ENCODE results near the gene IL11. TPM values are rescaled to one million over a fixed set of nuclear protein-coding genes. Genes with fewer than 3 reads are reported as not detected.

The IL11 gene
- total and polyA plus RNA-seq, 3 donors from 2014 or later: 1.2 to 2.1 (median 2.0) TPM

- H3K27ac ChIP-seq: no peak overlapping the region
- intact Hi-C loops (cut with DNase I; ENCODE audit: low total_unique reads): no loop called here
- 80% methylated on average over 7 to 8 of the region's 8 CpGs for WGBS, 2 donors
- H3K36me3 ChIP-seq (ENCODE audit: low read depth, missing control alignments): no peaks in the 10 kb centered on the region
- H3K27me3 ChIP-seq: no peaks in the 10 kb centered on the region
- DNase-seq: no peak
- H3K4me1 ChIP-seq: no peaks in the 10 kb centered on the region
- H3K9me3 ChIP-seq: no peaks in the 10 kb centered on the region
- no peak overlapping the region for H3K4me3 ChIP-seq
- TF ChIP-seq POLR2A (IDR thresholded peaks at IDR 0.05) (no peak), CTCF (IDR thresholded peaks at IDR 0.05) (no peak)
These were observed 53.6 kb downstream of the IL11 start for GRCh38 chr19:55316646-55317045.

GRCh38 chr19:55315956-55316525 lies 54.2 kb downstream of the IL11 start:
- H3K27me3 ChIP-seq: no peaks in the 10 kb centered on the region
- H3K27ac ChIP-seq: no peak overlapping the region
- H3K36me3 ChIP-seq (ENCODE audit: low read depth, missing control alignments): no peaks in the 10 kb centered on the region
- H3K4me1 ChIP-seq: no peaks in the 10 kb centered on the region
- no peak for DNase-seq
- intact Hi-C loops (cut with DNase I; ENCODE audit: low total_unique reads): no loop called here
- no peaks in the 10 kb centered on the region for H3K9me3 ChIP-seq
- WGBS, 2 donors: 88 to 92% methylated on average over 13 of the region's 13 CpGs
- no peak overlapping the region for H3K4me3 ChIP-seq
- TF ChIP-seq CTCF (IDR thresholded peaks at IDR 0.05) (no peak), POLR2A (IDR thresholded peaks at IDR 0.05) (no peak)

GRCh38 chr19:55314396-55314795 lies 55.9 kb downstream of the IL11 start:
- intact Hi-C loops (cut with DNase I; ENCODE audit: low total_unique reads): no loop called here
- WGBS, 2 donors: 83 to 96% methylated on average over 8 of the region's 8 CpGs
- TF ChIP-seq CTCF (IDR thresholded peaks at IDR 0.05) (no peak), POLR2A (IDR thresholded peaks at IDR 0.05) (no peak)
- H3K9me3 ChIP-seq: no peaks in the 10 kb centered on the region
- no peaks in the 10 kb centered on the region for H3K36me3 ChIP-seq (ENCODE audit: low read depth, missing control alignments)
- no peaks in the 10 kb centered on the region for H3K27me3 ChIP-seq
- no peak for DNase-seq
- no peak overlapping the region for H3K27ac ChIP-seq
- H3K4me3 ChIP-seq: no peak overlapping the region
- no peaks in the 10 kb centered on the region for H3K4me1 ChIP-seq

Other genes with a start within 250 kb of the IL11 start
- 10 to 100 TPM; 13.0 to 14.5 TPM for gene TNNT1, start 221.3 kb downstream of the IL11 start, total RNA-seq
- 84.0 TPM for gene TNNT1, start 221.3 kb downstream of the IL11 start, polyA plus RNA-seq (ENCODE audit: insufficient read depth, low read depth, low replicate concordance)
- 10 to 100 TPM; 14.2 to 30.3 TPM for gene TNNI3, start 212.7 kb downstream of the IL11 start, total RNA-seq
- 20.8 TPM for gene TNNI3, start 212.7 kb downstream of the IL11 start, polyA plus RNA-seq (ENCODE audit: insufficient read depth, low read depth, low replicate concordance)
- 100 to 1,000 TPM in 1 of 2 donors, 10 to 100 TPM in 1; 69.9 to 102 TPM for gene DNAAF3, start 203.8 kb downstream of the IL11 start, total RNA-seq
- gene DNAAF3, start 203.8 kb downstream of the IL11 start, polyA plus RNA-seq (ENCODE audit: insufficient read depth, low read depth, low replicate concordance): 173 TPM
- gene SYT5, start 190.2 kb downstream of the IL11 start, total RNA-seq: 1 to 10 TPM; 1.6 to 5.0 TPM
- 11.7 TPM for gene SYT5, start 190.2 kb downstream of the IL11 start, polyA plus RNA-seq (ENCODE audit: insufficient read depth, low read depth, low replicate concordance)
- gene PTPRH, start 161.0 kb downstream of the IL11 start, total RNA-seq: 10 to 100 TPM in 1 of 2 donors, 1 to 10 TPM in 1; 6.0 to 11.3 TPM
- 1.6 TPM for gene PTPRH, start 161.0 kb downstream of the IL11 start, polyA plus RNA-seq (ENCODE audit: insufficient read depth, low read depth, low replicate concordance)
- 10 to 100 TPM; 13.4 to 13.9 TPM for gene TMEM86B, start 141.7 kb downstream of the IL11 start, total RNA-seq
- 12.8 TPM for gene TMEM86B, start 141.7 kb downstream of the IL11 start, polyA plus RNA-seq (ENCODE audit: insufficient read depth, low read depth, low replicate concordance)
- gene PPP6R1, start 111.4 kb downstream of the IL11 start, total RNA-seq: 100 to 1,000 TPM; 178 to 179 TPM
- gene PPP6R1, start 111.4 kb downstream of the IL11 start, polyA plus RNA-seq (ENCODE audit: insufficient read depth, low read depth, low replicate concordance): 217 TPM
- gene HSPBP1, start 90.4 kb downstream of the IL11 start, total RNA-seq: 10 to 100 TPM; 43.5 to 48.2 TPM
- 42.7 TPM for gene HSPBP1, start 90.4 kb downstream of the IL11 start, polyA plus RNA-seq (ENCODE audit: insufficient read depth, low read depth, low replicate concordance)
- 10 to 100 TPM; 14.9 to 20.7 TPM for gene BRSK1, start 86.5 kb downstream of the IL11 start, total RNA-seq
- gene BRSK1, start 86.5 kb downstream of the IL11 start, polyA plus RNA-seq (ENCODE audit: insufficient read depth, low read depth, low replicate concordance): 12.8 TPM
- gene TMEM150B, start 45.1 kb downstream of the IL11 start, total RNA-seq: 1 to 10 TPM in 1 of 2 donors, not detected in 1; 2.2 TPM
- 0.98 TPM for gene TMEM150B, start 45.1 kb downstream of the IL11 start, polyA plus RNA-seq (ENCODE audit: insufficient read depth, low read depth, low replicate concordance)
- gene KMT5C, start 30.6 kb downstream of the IL11 start, total RNA-seq: 10 to 100 TPM; 48.8 to 62.9 TPM
- 14.6 TPM for gene KMT5C, start 30.6 kb downstream of the IL11 start, polyA plus RNA-seq (ENCODE audit: insufficient read depth, low read depth, low replicate concordance)
- 10 to 100 TPM; 27.9 to 47.5 TPM for gene COX6B2, start 15.7 kb downstream of the IL11 start, total RNA-seq
- 171 TPM for gene COX6B2, start 15.7 kb downstream of the IL11 start, polyA plus RNA-seq (ENCODE audit: insufficient read depth, low read depth, low replicate concordance)
- gene GARIN5B, start 7.2 kb downstream of the IL11 start, total RNA-seq: 10 to 100 TPM; 11.3 to 28.2 TPM
- gene GARIN5B, start 7.2 kb downstream of the IL11 start, polyA plus RNA-seq (ENCODE audit: insufficient read depth, low read depth, low replicate concordance): 49.6 TPM
- 10 to 100 TPM; 12.9 to 19.2 TPM for gene TMEM190, start 6.4 kb upstream of the IL11 start, total RNA-seq
- 35.4 TPM for gene TMEM190, start 6.4 kb upstream of the IL11 start, polyA plus RNA-seq (ENCODE audit: insufficient read depth, low read depth, low replicate concordance)
- 1 to 10 TPM; 1.7 to 6.4 TPM for gene TMEM238, start 13.8 kb upstream of the IL11 start, total RNA-seq
- gene TMEM238, start 13.8 kb upstream of the IL11 start, polyA plus RNA-seq (ENCODE audit: insufficient read depth, low read depth, low replicate concordance): 0.91 TPM
- gene RPL28, start 15.5 kb upstream of the IL11 start, total RNA-seq: 100 to 1,000 TPM; 284 to 624 TPM
- gene RPL28, start 15.5 kb upstream of the IL11 start, polyA plus RNA-seq (ENCODE audit: insufficient read depth, low read depth, low replicate concordance): 1,024 TPM
- 100 to 1,000 TPM; 150 to 188 TPM for gene UBE2S, start 37.3 kb upstream of the IL11 start, total RNA-seq
- gene UBE2S, start 37.3 kb upstream of the IL11 start, polyA plus RNA-seq (ENCODE audit: insufficient read depth, low read depth, low replicate concordance): 272 TPM
- gene SHISA7, start 72.8 kb upstream of the IL11 start, total RNA-seq: 1 to 10 TPM in 1 of 2 donors, under 1 TPM in 1; 0.43 to 1.0 TPM
- 0.45 TPM for gene SHISA7, start 72.8 kb upstream of the IL11 start, polyA plus RNA-seq (ENCODE audit: insufficient read depth, low read depth, low replicate concordance)
- gene ISOC2, start 91.2 kb upstream of the IL11 start, total RNA-seq: 10 to 100 TPM; 79.1 to 98.5 TPM
- 107 TPM for gene ISOC2, start 91.2 kb upstream of the IL11 start, polyA plus RNA-seq (ENCODE audit: insufficient read depth, low read depth, low replicate concordance)
- not detected for gene C19orf85, start 94.3 kb upstream of the IL11 start, total RNA-seq
- not detected for gene C19orf85, start 94.3 kb upstream of the IL11 start, polyA plus RNA-seq (ENCODE audit: insufficient read depth, low read depth, low replicate concordance)
- 10 to 100 TPM; 31.3 to 53.7 TPM for gene ZNF628, start 106.2 kb upstream of the IL11 start, total RNA-seq
- 33.8 TPM for gene ZNF628, start 106.2 kb upstream of the IL11 start, polyA plus RNA-seq (ENCODE audit: insufficient read depth, low read depth, low replicate concordance)
- 10 to 100 TPM; 12.0 to 16.0 TPM for gene NAT14, start 114.7 kb upstream of the IL11 start, total RNA-seq
- gene NAT14, start 114.7 kb upstream of the IL11 start, polyA plus RNA-seq (ENCODE audit: insufficient read depth, low read depth, low replicate concordance): 17.3 TPM
- gene SSC5D, start 118.0 kb upstream of the IL11 start, total RNA-seq: 1 to 10 TPM; 6.4 to 6.9 TPM
- gene SSC5D, start 118.0 kb upstream of the IL11 start, polyA plus RNA-seq (ENCODE audit: insufficient read depth, low read depth, low replicate concordance): 10.7 TPM
- gene SBK2, start 166.7 kb upstream of the IL11 start, total RNA-seq: under 1 TPM; 0.87 to 0.99 TPM
- 1.3 TPM for gene SBK2, start 166.7 kb upstream of the IL11 start, polyA plus RNA-seq (ENCODE audit: insufficient read depth, low read depth, low replicate concordance)
- under 1 TPM; 0.39 to 0.81 TPM for gene SBK3, start 175.1 kb upstream of the IL11 start, total RNA-seq
- 0.34 TPM for gene SBK3, start 175.1 kb upstream of the IL11 start, polyA plus RNA-seq (ENCODE audit: insufficient read depth, low read depth, low replicate concordance)
- gene ZNF579, start 210.4 kb upstream of the IL11 start, total RNA-seq: 1 to 10 TPM; 4.0 to 7.2 TPM
- 4.3 TPM for gene ZNF579, start 210.4 kb upstream of the IL11 start, polyA plus RNA-seq (ENCODE audit: insufficient read depth, low read depth, low replicate concordance)
- gene FIZ1, start 229.1 kb upstream of the IL11 start, total RNA-seq: 10 to 100 TPM; 16.5 to 17.4 TPM
- gene FIZ1, start 229.1 kb upstream of the IL11 start, polyA plus RNA-seq (ENCODE audit: insufficient read depth, low read depth, low replicate concordance): 8.5 TPM
- gene ZNF524, start 229.8 kb upstream of the IL11 start, total RNA-seq: 10 to 100 TPM; 25.0 to 29.4 TPM
- 8.5 TPM for gene ZNF524, start 229.8 kb upstream of the IL11 start, polyA plus RNA-seq (ENCODE audit: insufficient read depth, low read depth, low replicate concordance)
- gene ZNF865, start 235.2 kb upstream of the IL11 start, total RNA-seq: 10 to 100 TPM; 12.2 to 14.5 TPM
- 4.7 TPM for gene ZNF865, start 235.2 kb upstream of the IL11 start, polyA plus RNA-seq (ENCODE audit: insufficient read depth, low read depth, low replicate concordance)

Measured in testis (tissue), 3 donors.